ENCODE results near the gene GPC6.

Gene GPC6

GRCh38 chr13:93496985-93497673 is 270.5 kb downstream of the GPC6 start (continued):
- TF ChIP-seq ZNF148 (tag by site-specific recombination; IDR thresholded peaks at IDR 0.05; ENCODE audit: borderline replicate concordance) (no peak), ZNF433 (tag by site-specific recombination; IDR thresholded peaks at IDR 0.05; ENCODE audit: low read depth) (no peak), ZNF184 (tag by site-specific recombination; IDR thresholded peaks at IDR 0.05) (no peak), ZBTB44 (tag by site-specific recombination; IDR thresholded peaks at IDR 0.05) (no peak; the same call in 1 of the 2 replicates), ZNF561 (tag by site-specific recombination; IDR thresholded peaks at IDR 0.05; ENCODE audit: borderline replicate concordance) (0 out of 2 replicates have a peak, but pooled peaks have one; percentile 41), ZBTB17 (tag by site-specific recombination; IDR thresholded peaks at IDR 0.05) (peak; percentile 62), KLF16 (tag by site-specific recombination; IDR thresholded peaks at IDR 0.05) (no peak), GLI4 (tag by site-specific recombination; IDR thresholded peaks at IDR 0.05) (no peak), SCRT1 (tag by site-specific recombination; IDR thresholded peaks at IDR 0.05; ENCODE audit: borderline replicate concordance) (no peak), ZNF544 (tag by site-specific recombination; IDR thresholded peaks at IDR 0.05) (no peak), ZSCAN16 (tag by site-specific recombination; IDR thresholded peaks at IDR 0.05) (no peak), ZNF248 (tag by site-specific recombination; IDR thresholded peaks at IDR 0.05) (no peak), ZNF610 (tag by site-specific recombination; IDR thresholded peaks at IDR 0.05; ENCODE audit: borderline replicate concordance) (no peak), ZBTB26 (tag by site-specific recombination; optimal IDR thresholded peaks at IDR 0.05) (no peak)
- TF ChIP-seq, protein P1, sequence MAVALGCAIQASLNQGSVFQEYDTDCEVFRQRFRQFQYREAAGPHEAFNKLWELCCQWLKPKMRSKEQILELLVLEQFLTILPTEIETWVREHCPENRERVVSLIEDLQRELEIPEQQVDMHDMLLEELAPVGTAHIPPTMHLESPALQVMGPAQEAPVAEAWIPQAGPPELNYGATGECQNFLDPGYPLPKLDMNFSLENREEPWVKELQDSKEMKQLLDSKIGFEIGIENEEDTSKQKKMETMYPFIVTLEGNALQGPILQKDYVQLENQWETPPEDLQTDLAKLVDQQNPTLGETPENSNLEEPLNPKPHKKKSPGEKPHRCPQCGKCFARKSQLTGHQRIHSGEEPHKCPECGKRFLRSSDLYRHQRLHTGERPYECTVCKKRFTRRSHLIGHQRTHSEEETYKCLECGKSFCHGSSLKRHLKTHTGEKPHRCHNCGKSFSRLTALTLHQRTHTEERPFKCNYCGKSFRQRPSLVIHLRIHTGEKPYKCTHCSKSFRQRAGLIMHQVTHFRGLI (tag by site-specific recombination; IDR thresholded peaks at IDR 0.05), result no peak

GRCh38 chr13:93499991-93500390 is 273.4 kb downstream of the GPC6 start:
- no peaks in the 10 kb centered on the region for H3K9me3 ChIP-seq (ENCODE audit: control insufficient read depth, insufficient read depth, low read depth, low read length)
- ChIA-PET POLR2A (no interaction called here), CTCF (interaction anchor here (0.6 to 1.0 kb wide), 3 partner anchors 32 to 103 kb away, joined by 3 to 7 read pairs (median 3); no protein-coding TSS in a partner anchor)
- H3K4me1 ChIP-seq (ENCODE audit: control insufficient read depth, insufficient read depth, low read length), result no peaks in the 10 kb centered on the region
- H3K4me3 ChIP-seq (ENCODE audit: low read depth, low read length), result no peak overlapping the region
- no peaks in the 10 kb centered on the region for H3K36me3 ChIP-seq (ENCODE audit: control insufficient read depth in 2 of 2, insufficient read depth in 1 of 2, low read length in 2 of 2)
- H3K27ac ChIP-seq (ENCODE audit: extremely low read depth, low read depth, low read length), result no peak overlapping the region
- TF ChIP-seq PRDM10 (tag by site-specific recombination; IDR thresholded peaks at IDR 0.05) (no peak), ZSCAN30 (tag by site-specific recombination; IDR thresholded peaks at IDR 0.05) (no peak), GLI2 (tag by site-specific recombination; IDR thresholded peaks at IDR 0.05; ENCODE audit: borderline replicate concordance, low read depth) (no peak), ZNF514 (tag by site-specific recombination; IDR thresholded peaks at IDR 0.05) (no peak)
